Jurkat, Clone E6-1 (cell line): Measurements from ENCODE around the gene GMCL1.
A peak's percentile ranks its signal among the peaks of the same experiment; 100 is the strongest.
"Not testable (repeated sequence)": the region's sequence is repeated elsewhere in the genome, so short reads cannot be mapped to it uniquely, and the experiment has no call there.

Source experiments
- DNase-seq: peaks from one replicate; pipeline ENCODE4 v3.0.0-alpha.2; 2011; ENCODE audit warnings: low read depth, low spot score
- H3K4me3 ChIP-seq: 2 replicates; pipeline ENCODE4 v1.5.1; 2011; ENCODE audit warnings: mild to moderate bottlenecking, low read length, control low read depth, moderate library complexity

The GMCL1 gene

GRCh38 chr2:69837533-69837932 is 8.1 kb downstream of the GMCL1 start:
- H3K4me3 ChIP-seq: no peak overlapping the region
- no peak for DNase-seq

- no peak for DNase-seq
- H3K4me3 ChIP-seq: no peak overlapping the region
These were observed 14.5 kb downstream of the GMCL1 start for GRCh38 chr2:69843993-69844392.

- no peak overlapping the region for H3K4me3 ChIP-seq
- no peak for DNase-seq
These were observed 15.1 kb downstream of the GMCL1 start for GRCh38 chr2:69844560-69844959.

GRCh38 chr2:69846182-69847067 is 17.0 kb downstream of the GMCL1 start:
- H3K4me3 ChIP-seq: no peak overlapping the region
- DNase-seq: no peak

GRCh38 chr2:69847068-69847828 is 17.8 kb downstream of the GMCL1 start:
- H3K4me3 ChIP-seq: no peak overlapping the region
- DNase-seq: no peak

DNA sequence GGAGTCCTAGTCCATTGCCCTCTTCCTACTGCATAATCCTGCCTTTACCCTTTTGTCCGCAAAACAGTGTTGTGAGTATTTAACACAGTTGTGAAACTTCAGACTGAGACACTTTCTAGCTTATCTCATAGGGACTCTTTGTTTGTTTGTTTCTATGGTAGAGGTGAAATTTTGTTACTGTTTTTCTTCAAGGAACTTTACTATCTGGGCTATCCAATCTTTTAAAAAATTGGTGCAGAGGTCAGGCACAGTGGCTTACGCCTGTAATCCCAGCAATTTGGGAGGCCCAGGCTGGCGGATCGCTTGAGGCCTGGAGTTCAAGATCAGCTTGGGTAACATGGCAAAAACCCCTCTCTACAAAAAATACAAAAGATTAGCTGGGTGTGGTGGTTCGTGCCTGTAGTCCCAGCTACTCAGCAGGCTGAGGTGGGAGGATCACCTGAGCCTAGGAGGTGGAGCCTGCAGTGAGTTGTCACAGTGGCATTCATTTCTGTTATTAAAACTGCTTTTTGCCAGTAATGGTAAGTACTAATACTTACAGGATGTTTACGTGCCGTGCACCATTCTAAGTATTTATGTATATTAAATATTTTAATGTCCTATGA is 18.8 kb downstream of the GMCL1 start:
- no peak for DNase-seq
- H3K4me3 ChIP-seq: no peak overlapping the region

GRCh38 chr2:69858261-69858660 is 28.8 kb downstream of the GMCL1 start:
- no peak for DNase-seq

DNA sequence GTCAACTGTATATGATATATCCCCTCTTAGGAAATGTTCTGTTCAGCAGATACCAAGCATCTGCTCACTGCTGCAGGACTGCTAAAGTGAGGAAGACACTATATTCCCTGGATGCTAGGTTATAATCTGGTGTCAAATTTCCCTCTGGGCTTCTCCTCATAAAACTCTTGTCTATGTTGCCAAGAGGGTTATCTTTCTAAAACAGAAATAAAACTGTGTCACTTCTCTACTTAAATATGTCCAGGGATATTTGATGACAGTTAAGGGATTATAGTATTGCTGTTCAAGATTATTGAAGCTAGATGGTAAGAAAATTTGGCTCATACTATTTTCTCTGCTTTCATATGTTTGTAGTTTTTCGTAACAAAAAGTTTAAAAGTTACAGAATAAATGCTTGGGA is 33.8 kb downstream of the GMCL1 start:
- H3K4me3 ChIP-seq: no peak overlapping the region
- no peak for DNase-seq

More at GRCh38 chr2:69858261-69858660, 28.8 kb downstream of the GMCL1 start:
- H3K4me3 ChIP-seq: no peak overlapping the region

DNA sequence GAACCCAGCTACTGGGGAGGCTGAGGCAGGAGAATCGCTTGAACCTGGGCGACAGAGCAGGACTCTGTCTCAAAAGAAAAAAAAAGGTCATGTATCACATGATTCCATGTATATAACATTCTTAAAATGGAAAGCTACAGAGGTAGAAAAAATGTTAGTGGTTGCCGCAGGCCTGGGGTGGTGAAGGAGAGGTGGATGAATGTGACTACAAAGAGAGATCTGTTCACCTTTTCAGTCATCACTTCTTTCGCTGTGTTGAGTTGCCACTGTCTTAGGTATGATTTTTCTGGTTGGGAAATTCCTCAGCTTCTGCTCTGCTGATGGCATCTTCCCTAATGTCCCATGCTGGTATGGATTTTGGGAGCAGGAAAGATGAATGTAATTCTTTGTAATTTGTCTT is 59.0 kb downstream of the GMCL1 start:
- H3K4me3 ChIP-seq: no peak overlapping the region
- DNase-seq: no peak

GRCh38 chr2:69889302-69889701 is 59.8 kb downstream of the GMCL1 start:
- H3K4me3 ChIP-seq: no peak overlapping the region
- DNase-seq: no peak

DNA sequence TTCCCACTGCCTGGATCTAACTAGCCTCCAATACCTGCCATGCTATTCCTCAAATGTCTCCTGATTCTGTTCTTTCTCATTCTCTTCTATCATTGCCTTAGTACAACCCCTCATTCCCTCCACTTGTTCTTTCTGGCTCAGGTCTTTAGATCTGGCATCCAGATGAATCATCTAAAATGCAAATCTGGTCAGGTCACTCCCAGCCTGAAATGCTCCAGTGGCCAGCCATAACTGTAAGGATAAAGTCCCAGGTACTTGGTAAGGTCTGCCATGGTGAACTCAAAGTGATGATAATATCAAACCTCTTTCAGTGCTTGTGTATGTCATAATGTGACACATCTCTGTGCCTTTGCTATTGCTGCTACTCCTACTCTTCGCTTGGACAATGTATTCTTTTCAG is 61.4 kb downstream of the GMCL1 start:
- DNase-seq: no peak
- no peak overlapping the region for H3K4me3 ChIP-seq

GRCh38 chr2:69892838-69893424 is 63.5 kb downstream of the GMCL1 start:
- DNase-seq: peak; percentile 31
- not testable (repeated sequence) for H3K4me3 ChIP-seq

DNA sequence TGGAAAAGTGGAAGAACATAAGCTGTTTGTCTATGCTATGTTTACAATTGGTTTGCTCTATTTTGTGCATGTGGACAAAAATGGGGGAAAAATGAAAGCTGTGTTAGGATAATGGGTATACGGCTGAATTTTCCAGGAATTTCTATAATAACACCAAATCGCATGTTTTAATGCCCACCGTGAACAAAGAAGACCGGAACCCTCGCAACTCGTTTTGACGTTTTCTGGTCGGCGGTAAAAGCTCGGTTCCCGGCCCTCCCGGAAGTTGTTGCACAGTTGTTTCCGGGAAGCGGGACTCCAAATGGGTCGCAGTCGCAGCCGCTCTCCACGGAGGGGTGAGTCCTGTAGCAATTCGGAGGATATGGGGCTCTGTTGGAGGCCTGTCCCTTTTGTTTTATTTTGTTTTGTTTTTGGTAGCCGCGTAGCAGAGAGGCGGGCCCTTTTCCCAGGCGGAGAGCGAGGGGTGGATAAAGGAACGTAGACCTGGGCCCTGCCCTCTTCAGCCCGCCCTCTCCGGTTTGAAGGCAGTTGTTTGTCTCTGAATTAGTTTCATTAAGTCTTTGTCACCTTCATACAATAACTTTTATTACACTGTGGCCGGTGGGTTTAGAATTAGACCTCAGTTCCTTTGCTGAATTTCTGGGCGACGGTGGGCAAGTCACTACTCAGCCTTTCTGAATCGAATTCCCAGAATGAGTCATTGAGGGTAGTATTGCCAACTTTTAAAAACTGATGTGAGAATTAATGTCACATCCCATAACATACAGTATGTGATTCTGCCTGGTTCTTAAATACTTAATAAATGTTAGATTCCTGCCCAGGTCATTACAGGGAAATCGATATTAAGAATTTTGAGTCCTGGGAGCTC is 64.5 kb downstream of the GMCL1 start, which contains the start of gene SNRNP27:
Gene SNRNP27, plus strand, starts transcription at position 273 of the 868 bp plus-strand sequence. Its CDS starts 29 bp downstream, at position 302.
- peak within 1 kb of the TSS; percentile 73 for H3K4me3 ChIP-seq
- peak; percentile 82 for DNase-seq

GRCh38 chr2:69894737-69895136 is 65.3 kb downstream of the GMCL1 start:
- peak overlapping the region; percentile 73 for H3K4me3 ChIP-seq
- not testable (repeated sequence) for DNase-seq

DNA sequence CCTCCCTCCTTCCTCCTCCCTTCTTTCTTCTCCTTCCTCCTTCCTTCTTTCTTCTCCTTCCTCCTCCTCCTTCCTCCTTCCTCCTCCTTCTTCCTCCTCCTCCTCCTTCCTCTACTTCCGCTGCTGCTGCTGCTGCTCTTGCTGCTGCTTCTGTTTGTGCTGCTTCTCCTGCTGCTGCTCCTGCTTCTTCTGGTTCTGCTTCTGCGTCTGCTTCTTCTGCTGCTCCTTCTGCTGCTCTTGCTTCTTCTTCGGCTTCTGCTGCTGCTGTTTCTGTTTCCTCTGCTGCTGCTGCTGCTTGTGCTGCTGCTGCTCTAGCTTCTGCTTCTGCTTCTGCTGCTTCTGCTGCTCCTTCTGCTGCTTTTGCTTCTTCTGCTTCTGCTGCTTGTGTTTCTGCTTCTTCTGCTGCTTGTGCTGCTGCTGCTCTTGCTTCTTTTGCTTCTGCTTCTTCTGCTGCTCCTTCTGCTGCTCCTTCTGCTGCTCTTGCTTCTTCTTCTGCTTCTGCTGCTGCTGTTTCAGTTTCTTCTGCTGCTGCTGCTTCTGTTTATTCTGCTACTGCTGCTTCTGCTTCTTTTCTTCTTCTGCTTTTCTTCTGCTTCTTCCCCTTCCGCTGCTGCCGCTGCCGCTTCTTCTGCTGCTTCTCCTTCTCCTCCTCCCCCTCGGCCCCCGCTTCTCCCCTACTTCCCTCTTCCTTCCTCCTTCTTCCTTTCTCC is 72.9 kb downstream of the GMCL1 start:
- no peak for DNase-seq

DNA sequence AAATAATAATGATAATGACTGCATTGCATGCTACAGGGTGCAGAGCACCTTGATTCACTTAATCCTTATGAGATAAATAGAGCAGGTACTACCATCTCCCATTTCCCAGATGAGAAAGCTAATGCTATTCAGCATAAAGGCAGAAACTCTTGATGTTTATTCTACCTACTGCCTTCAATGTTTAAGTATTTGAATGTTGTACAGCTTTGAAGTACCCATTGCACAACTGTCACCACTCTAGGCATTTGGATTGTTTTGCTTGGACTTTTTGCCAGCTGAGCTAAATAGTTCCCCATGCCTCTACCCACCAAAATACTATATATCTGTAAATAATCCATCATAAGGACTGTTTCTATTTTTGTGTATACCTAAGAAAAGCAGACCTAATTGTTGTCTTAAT is 77.8 kb downstream of the GMCL1 start:
- H3K4me3 ChIP-seq: no peak overlapping the region
- no peak for DNase-seq

More for the DNA sequence above, 72.9 kb downstream of the GMCL1 start:
- no peak overlapping the region for H3K4me3 ChIP-seq

DNA sequence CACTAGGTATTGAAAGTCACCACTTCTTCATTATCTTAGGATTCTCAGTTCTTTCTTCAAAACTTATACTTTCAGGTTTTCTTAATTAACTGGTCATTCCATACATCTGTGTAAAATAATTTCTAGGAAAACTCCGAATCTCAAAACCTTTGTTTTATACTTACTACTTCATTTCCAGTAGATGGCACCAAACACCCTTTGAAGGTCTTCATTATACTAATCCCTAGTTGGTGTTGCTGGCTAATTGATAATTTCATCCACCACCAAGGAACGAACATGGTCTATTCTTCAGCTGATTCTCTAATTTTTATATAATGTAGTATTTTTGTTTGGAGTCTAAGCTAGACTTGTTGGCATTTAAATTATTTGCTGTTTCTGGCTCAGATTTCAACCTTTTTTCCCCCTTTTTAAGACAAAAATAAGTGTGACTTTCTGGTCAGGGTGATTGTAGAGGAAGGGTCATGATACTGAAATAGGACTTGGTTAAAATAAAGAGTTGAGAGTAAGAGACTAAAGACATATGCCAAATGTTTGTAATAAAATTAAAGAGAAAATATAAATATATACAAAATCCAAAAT is 82.6 kb downstream of the GMCL1 start:
- peak; percentile 62 for DNase-seq

More for the DNA sequence above, 82.6 kb downstream of the GMCL1 start:
- no peak overlapping the region for H3K4me3 ChIP-seq
